NCI-H1930 (cell line): ENCODE results near the gene TSHZ2.

Source experiments
- DNase-seq, 2 experiments: peaks; one replicate each; lab custom pipeline; 2025; lab: John Stamatoyannopoulos, UW

The TSHZ2 gene

GRCh38 chr20:53129563-53129962, 157.4 kb downstream of the TSHZ2 start:
- DNase-seq: no peak

GRCh38 chr20:53130795-53131194, 158.6 kb downstream of the TSHZ2 start:
- DNase-seq: no peak

- no peak for DNase-seq
Observed at GRCh38 chr20:53133125-53133524, 161.0 kb downstream of the TSHZ2 start.

GRCh38 chr20:53133628-53134027, 161.5 kb downstream of the TSHZ2 start:
- no peak for DNase-seq

- DNase-seq: no peak
Observed at GRCh38 chr20:53136473-53136872, 164.3 kb downstream of the TSHZ2 start.

GRCh38 chr20:53138454-53139262, 166.5 kb downstream of the TSHZ2 start:
- DNase-seq: no peak

- DNase-seq: no peak
Observed at GRCh38 chr20:53141201-53142050, 169.3 kb downstream of the TSHZ2 start.

- no peak for DNase-seq
Observed at GRCh38 chr20:53142225-53143127, 170.3 kb downstream of the TSHZ2 start.

GRCh38 chr20:53146201-53146891, 174.2 kb downstream of the TSHZ2 start:
- no peak for DNase-seq

- no peak for DNase-seq
Observed at GRCh38 chr20:53148771-53149147, 176.6 kb downstream of the TSHZ2 start.

GRCh38 chr20:53149148-53149889, 177.2 kb downstream of the TSHZ2 start:
- DNase-seq: no peak

- DNase-seq: no peak
Observed at GRCh38 chr20:53149890-53150205, 177.7 kb downstream of the TSHZ2 start.

- no peak for DNase-seq
Observed at GRCh38 chr20:53150532-53150931, 178.4 kb downstream of the TSHZ2 start.

- no peak for DNase-seq
Observed at GRCh38 chr20:53152228-53152627, 180.1 kb downstream of the TSHZ2 start.

GRCh38 chr20:53154540-53154939, 182.4 kb downstream of the TSHZ2 start:
- DNase-seq: no peak

- DNase-seq: peak in 1 of 2 experiments; percentile 27
Observed at GRCh38 chr20:53157443-53158408, 185.6 kb downstream of the TSHZ2 start.

- DNase-seq: no peak
Observed at GRCh38 chr20:53159160-53159559, 187.0 kb downstream of the TSHZ2 start.

- no peak for DNase-seq
Observed at GRCh38 chr20:53161073-53161472, 188.9 kb downstream of the TSHZ2 start.

- DNase-seq: no peak
Observed at GRCh38 chr20:53161473-53161872, 189.3 kb downstream of the TSHZ2 start.
